ENCODE measurements around the gene FAM174C. TPM values are rescaled to one million over a fixed set of nuclear protein-coding genes. Genes with fewer than 3 reads are reported as not detected.

The FAM174C gene
- total RNA-seq, 1 donor: 25.2 TPM

DNA sequence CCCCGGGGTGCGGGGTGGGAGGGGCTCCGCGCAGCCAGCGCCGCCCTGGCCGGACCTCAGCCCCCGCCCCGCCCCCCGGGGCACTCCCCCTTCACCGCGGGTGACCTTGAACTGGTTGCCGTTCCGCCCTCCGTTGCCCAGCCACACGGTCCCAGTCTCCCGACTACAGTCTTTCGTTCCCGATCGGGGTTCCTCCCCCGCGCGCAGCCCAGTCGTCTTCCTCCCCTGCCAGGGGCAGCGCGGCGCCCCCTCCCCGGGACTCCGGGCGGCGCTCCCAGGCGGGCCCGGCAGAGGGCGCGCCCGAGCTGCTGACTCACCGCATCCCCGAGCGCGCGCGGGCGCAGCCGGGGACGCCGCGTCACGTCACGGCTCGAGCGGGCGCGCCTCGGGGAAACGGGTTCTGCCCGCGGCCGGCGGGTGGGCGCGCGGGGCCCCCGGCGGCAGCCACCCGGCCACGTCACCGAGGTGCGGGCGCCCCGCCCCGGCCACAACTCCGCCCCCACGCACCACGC, 26.5 kb upstream of the FAM174C start:
- TF ChIP-seq, protein P1, sequence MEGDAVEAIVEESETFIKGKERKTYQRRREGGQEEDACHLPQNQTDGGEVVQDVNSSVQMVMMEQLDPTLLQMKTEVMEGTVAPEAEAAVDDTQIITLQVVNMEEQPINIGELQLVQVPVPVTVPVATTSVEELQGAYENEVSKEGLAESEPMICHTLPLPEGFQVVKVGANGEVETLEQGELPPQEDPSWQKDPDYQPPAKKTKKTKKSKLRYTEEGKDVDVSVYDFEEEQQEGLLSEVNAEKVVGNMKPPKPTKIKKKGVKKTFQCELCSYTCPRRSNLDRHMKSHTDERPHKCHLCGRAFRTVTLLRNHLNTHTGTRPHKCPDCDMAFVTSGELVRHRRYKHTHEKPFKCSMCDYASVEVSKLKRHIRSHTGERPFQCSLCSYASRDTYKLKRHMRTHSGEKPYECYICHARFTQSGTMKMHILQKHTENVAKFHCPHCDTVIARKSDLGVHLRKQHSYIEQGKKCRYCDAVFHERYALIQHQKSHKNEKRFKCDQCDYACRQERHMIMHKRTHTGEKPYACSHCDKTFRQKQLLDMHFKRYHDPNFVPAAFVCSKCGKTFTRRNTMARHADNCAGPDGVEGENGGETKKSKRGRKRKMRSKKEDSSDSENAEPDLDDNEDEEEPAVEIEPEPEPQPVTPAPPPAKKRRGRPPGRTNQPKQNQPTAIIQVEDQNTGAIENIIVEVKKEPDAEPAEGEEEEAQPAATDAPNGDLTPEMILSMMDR (IDR thresholded peaks at IDR 0.05; ENCODE audit: insufficient read depth, low read length): peak; percentile 54
- H3K4me3 ChIP-seq (ENCODE audit: low read depth, low read length): peak overlapping the region; percentile 78
- no peak for DNase-seq (ENCODE audit: low read depth)

- peak; percentile 96 for DNase-seq (ENCODE audit: low read depth)
- TF ChIP-seq, protein P1 (IDR thresholded peaks at IDR 0.05; ENCODE audit: insufficient read depth, low read length): no peak
- peak overlapping the region; percentile 86 for H3K4me3 ChIP-seq (ENCODE audit: low read depth, low read length)
These were observed 25.9 kb upstream of the FAM174C start for GRCh38 chr19:1249298-1249989.

GRCh38 chr19:1249990-1250436, 25.3 kb upstream of the FAM174C start:
- TF ChIP-seq, protein P1 (IDR thresholded peaks at IDR 0.05; ENCODE audit: insufficient read depth, low read length): no peak
- H3K4me3 ChIP-seq (ENCODE audit: low read depth, low read length): peak overlapping the region; percentile 86
- no peak for DNase-seq (ENCODE audit: low read depth)

GRCh38 chr19:1250437-1251260, 24.7 kb upstream of the FAM174C start:
- DNase-seq (ENCODE audit: low read depth): peak; percentile 63
- TF ChIP-seq, protein P1 (IDR thresholded peaks at IDR 0.05; ENCODE audit: insufficient read depth, low read length): no peak
- H3K4me3 ChIP-seq (ENCODE audit: low read depth, low read length): peak overlapping the region; percentile 86

DNA sequence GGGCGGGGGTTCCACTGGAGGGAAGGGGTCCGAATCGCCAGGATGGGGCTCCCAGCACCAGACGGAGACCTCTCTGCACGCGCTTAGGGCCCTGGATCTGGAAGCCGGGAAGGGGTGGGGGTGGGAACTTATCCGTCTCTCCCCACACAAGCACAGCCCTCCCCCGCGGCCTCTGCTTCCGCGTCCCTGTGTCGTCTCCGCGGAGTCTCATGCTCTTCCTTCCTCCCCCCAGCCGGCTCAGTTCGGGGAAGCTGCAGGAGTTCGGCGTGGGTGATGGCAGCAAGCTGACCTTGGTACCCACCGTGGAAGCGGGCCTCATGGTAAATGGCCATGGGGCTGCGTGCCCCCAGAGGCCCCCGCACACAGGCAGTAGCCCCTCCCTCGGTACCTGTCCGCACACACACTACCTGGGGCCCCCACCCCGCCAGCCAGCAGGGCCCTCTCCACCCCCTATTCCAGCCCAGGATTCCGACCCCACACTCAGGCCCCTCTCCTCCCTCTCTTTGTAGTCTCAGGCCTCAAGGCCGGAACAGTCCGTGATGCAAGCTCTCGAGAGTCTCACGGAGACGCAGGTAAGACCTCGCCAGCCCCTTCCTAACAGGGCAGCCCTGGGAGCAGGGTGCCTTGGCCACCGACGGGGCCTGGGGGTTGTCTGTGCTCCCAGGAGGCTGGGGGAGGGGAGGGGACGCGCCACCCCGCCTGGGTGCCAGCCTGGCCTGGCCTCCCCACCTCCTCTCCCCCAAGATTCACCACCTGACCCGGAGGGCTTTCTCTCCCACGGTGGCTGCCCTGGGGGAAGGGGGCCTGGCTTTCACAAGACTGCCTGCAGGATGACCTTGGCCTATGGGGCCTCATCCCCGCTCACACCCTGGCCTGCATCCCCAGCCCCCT, 23.8 kb upstream of the FAM174C start:
- peak; percentile 63 for DNase-seq (ENCODE audit: low read depth)
- TF ChIP-seq, protein P1 (IDR thresholded peaks at IDR 0.05; ENCODE audit: insufficient read depth, low read length): no peak
- peak overlapping the region; percentile 86 for H3K4me3 ChIP-seq (ENCODE audit: low read depth, low read length)

DNA sequence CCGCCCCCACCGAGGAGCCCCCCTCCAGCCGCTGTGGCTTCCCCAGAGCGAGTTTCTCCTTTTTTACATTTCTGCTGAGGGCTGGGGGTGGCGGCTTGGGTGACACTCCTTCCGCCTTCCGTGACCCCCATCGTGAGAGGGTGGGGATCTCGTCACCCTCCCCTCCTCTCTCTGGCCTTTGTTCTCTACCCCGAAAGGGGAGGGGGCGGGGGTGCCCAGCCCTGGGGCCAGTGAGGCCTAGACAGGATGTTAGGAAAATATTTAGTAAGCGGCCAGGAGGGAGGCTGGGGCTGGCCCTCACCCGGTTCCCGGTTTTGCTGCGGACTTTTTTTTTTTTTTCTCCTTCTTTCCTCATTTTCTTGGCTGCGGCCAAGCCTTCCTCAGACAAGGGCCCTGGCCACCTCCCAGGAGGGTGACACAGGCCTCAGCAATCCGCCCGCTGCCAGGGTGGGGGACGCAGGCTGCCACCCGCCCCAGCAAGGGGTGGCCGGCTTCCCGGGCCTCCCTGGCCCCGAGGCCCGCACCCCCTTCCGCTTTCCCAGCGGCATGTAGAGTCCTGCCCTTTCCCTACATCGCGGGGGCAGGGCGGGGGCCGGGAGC, 23.0 kb upstream of the FAM174C start:
- DNase-seq (ENCODE audit: low read depth): peak; percentile 99
- peak overlapping the region; percentile 86 for H3K4me3 ChIP-seq (ENCODE audit: low read depth, low read length)
- TF ChIP-seq, protein P1 (IDR thresholded peaks at IDR 0.05; ENCODE audit: insufficient read depth, low read length): no peak
